SK-MEL-5 (cell line): ENCODE data around the gene EIF4G2. TPM values are rescaled to one million over a fixed set of nuclear protein-coding genes. Genes with fewer than 3 reads are reported as not detected.
"Not testable (repeated sequence)": the region's sequence is repeated elsewhere in the genome, so short reads cannot be mapped to it uniquely, and the experiment has no call there.

Source experiments
- DNase-seq: peaks from one replicate; pipeline ENCODE4 v3.0.0-alpha.2; 2016; ENCODE audit warnings: low read depth, low spot score
- in situ Hi-C: cut with HindIII; loops from 2 replicates; pipeline ENCODE4 v1.10.0; 2016; ENCODE audit warnings: low sequenced_read_pairs, high pct_unique_total_duplicates, low pct_unique_long_range_greater_than_20kb
- polyA plus RNA-seq, 2 experiments: library from polyadenylated mRNA; depleted of rRNA; stranded (reverse); fragments of >200 nt; gene quantifications; 2 replicates each; pipeline ENCODE4 v1.2.3, GENCODE V29; 2015
- total RNA-seq: library from RNA; depleted of rRNA; stranded (reverse); fragments of >200 nt; shearing (Covaris generic); gene quantifications from 2 replicates; pipeline ENCODE4 v1.2.3, GENCODE V29; 2014; rRNA removed

EIF4G2 gene
- 934 and 959 TPM in 2 replicates for total RNA-seq
- 511 and 639 TPM in 2 replicates for polyA plus RNA-seq (2015; cell fraction: cytosol; rRNA removed)
- 710 and 851 TPM in 2 replicates for polyA plus RNA-seq (2015; cell fraction: nucleus; rRNA removed)

GRCh38 chr11:10808553-10809372, at the start of gene EIF4G2:
Gene EIF4G2 (minus strand): TSS chr11:10808926.
- in situ Hi-C loops, result loop anchor here (10.0 kb wide), 1 partner anchor 216 kb away; no protein-coding TSS in a partner anchor
- DNase-seq, result peak; percentile 98

- in situ Hi-C loops, result no loop called here
Observed at GRCh38 chr11:10857709-10858438, 49.1 kb upstream of the EIF4G2 start, which contains the start of gene ZBED5. Gene ZBED5 (minus strand): TSS chr11:10858053. CDS start chr11:10854945, 3,108 bp downstream.

GRCh38 chr11:10857459-10857708, 48.7 kb upstream of the EIF4G2 start:
- DNase-seq, result no peak
- in situ Hi-C loops, result no loop called here

More at GRCh38 chr11:10857709-10858438, 49.1 kb upstream of the EIF4G2 start, which contains the start of gene ZBED5:
- peak; percentile 96 for DNase-seq

GRCh38 chr11:10856689-10857458, 48.1 kb upstream of the EIF4G2 start:
- DNase-seq, result peak; percentile 49
- in situ Hi-C loops, result no loop called here

- in situ Hi-C loops, result no loop called here
- no peak for DNase-seq
Observed at GRCh38 chr11:10855295-10855694, 46.6 kb upstream of the EIF4G2 start.

- no peak for DNase-seq
- in situ Hi-C loops, result no loop called here
Observed at GRCh38 chr11:10847960-10848860, 39.5 kb upstream of the EIF4G2 start.

GRCh38 chr11:10846660-10847059, 37.9 kb upstream of the EIF4G2 start:
- in situ Hi-C loops, result no loop called here
- no peak for DNase-seq

GRCh38 chr11:10845589-10845988, 36.9 kb upstream of the EIF4G2 start:
- in situ Hi-C loops, result no loop called here
- DNase-seq, result no peak

GRCh38 chr11:10844796-10845195, 36.1 kb upstream of the EIF4G2 start:
- in situ Hi-C loops, result no loop called here
- DNase-seq, result no peak

GRCh38 chr11:10844356-10844755, 35.6 kb upstream of the EIF4G2 start:
- DNase-seq, result peak; percentile 38
- in situ Hi-C loops, result no loop called here

- in situ Hi-C loops, result no loop called here
Observed at GRCh38 chr11:10838881-10839280, 30.2 kb upstream of the EIF4G2 start.

GRCh38 chr11:10838083-10838482, 29.4 kb upstream of the EIF4G2 start:
- in situ Hi-C loops, result no loop called here
- no peak for DNase-seq

More at GRCh38 chr11:10838881-10839280, 30.2 kb upstream of the EIF4G2 start:
- no peak for DNase-seq

- in situ Hi-C loops, DNase-seq: not testable (repeated sequence)
Observed at GRCh38 chr11:10836884-10837283, 28.2 kb upstream of the EIF4G2 start.

GRCh38 chr11:10829139-10829538, 20.4 kb upstream of the EIF4G2 start:
- in situ Hi-C loops, result no loop called here
- no peak for DNase-seq

- no peak for DNase-seq
- in situ Hi-C loops, result no loop called here
Observed at GRCh38 chr11:10828402-10828801, 19.7 kb upstream of the EIF4G2 start.

- no peak for DNase-seq
- in situ Hi-C loops, result no loop called here
Observed at GRCh38 chr11:10824888-10825287, 16.2 kb upstream of the EIF4G2 start.

GRCh38 chr11:10823152-10823579, 14.4 kb upstream of the EIF4G2 start:
- DNase-seq, result peak; percentile 15
- in situ Hi-C loops, result no loop called here
